ENCODE results near the gene TMEM132C. TPM values are rescaled to one million over a fixed set of nuclear protein-coding genes. Genes with fewer than 3 reads are reported as not detected.

Gene TMEM132C
- total and polyA plus RNA-seq, 2 experiments from 2014 or later, result 10.6 to 16.5 TPM

- peak overlapping the region; percentile 76 for H3K4me2 ChIP-seq
- no peak for DNase-seq (ENCODE audit: low spot score)
- no peaks in the 10 kb centered on the region for H3K36me3 ChIP-seq (replicated peaks; ENCODE audit: insufficient read depth, low read depth)
- H3K9me2 ChIP-seq (replicated peaks; ENCODE audit: insufficient read depth), result no peaks in the 10 kb centered on the region
- H3K4me3 ChIP-seq, result peak overlapping the region; percentile 51
- H3K4me1 ChIP-seq (ENCODE audit: insufficient read depth), result no peaks in the 10 kb centered on the region
- TF ChIP-seq EZH2phosphoT487 (IDR thresholded peaks at IDR 0.05; ENCODE audit: low read depth, severe bottlenecking, unreplicated experiment) (no peak), EZH2 (IDR thresholded peaks at IDR 0.05; ENCODE audit: borderline replicate concordance) (peak; percentile 56)
- peaks cover 25% of the 10 kb centered on the region for H3K79me2 ChIP-seq
- peaks cover 2% of the 10 kb centered on the region for H3K9me3 ChIP-seq (ENCODE audit: low read depth)
- 2% methylated on average over 28 of the region's 32 CpGs for WGBS (ENCODE audit: low lambda C conversion rate, missing lambda C conversion rate)
- H3K27ac ChIP-seq, result peak overlapping the region; percentile 47
- peaks cover 55% of the 10 kb centered on the region for H3K27me3 ChIP-seq
- H2AFZ ChIP-seq, result peak overlapping the region; percentile 35
- no peaks in the 10 kb centered on the region for H4K20me1 ChIP-seq (ENCODE audit: insufficient read depth, poor library complexity, severe bottlenecking)
These were observed 1.5 kb downstream of the TMEM132C start for GRCh38 chr12:128268379-128268995.

- H3K36me3 ChIP-seq (replicated peaks; ENCODE audit: insufficient read depth, low read depth), result no peaks in the 10 kb centered on the region
- 5% methylated on average over 10 of the region's 10 CpGs for WGBS (ENCODE audit: low lambda C conversion rate, missing lambda C conversion rate)
- peak; percentile 31 for DNase-seq (ENCODE audit: low spot score)
These were observed 2.2 kb downstream of the TMEM132C start for GRCh38 chr12:128269181-128269591.

GRCh38 chr12:128276471-128276870 is 9.5 kb downstream of the TMEM132C start:
- H3K4me3 ChIP-seq, result no peak overlapping the region
- 77% methylated on average over 4 of the region's 4 CpGs for WGBS (ENCODE audit: low lambda C conversion rate, missing lambda C conversion rate)
- H2AFZ ChIP-seq, result no peak overlapping the region
- no peaks in the 10 kb centered on the region for H3K9me2 ChIP-seq (replicated peaks; ENCODE audit: insufficient read depth)
- H3K4me2 ChIP-seq, result no peak overlapping the region
- H3K4me1 ChIP-seq (ENCODE audit: insufficient read depth), result no peaks in the 10 kb centered on the region
- H3K79me2 ChIP-seq, result peaks cover 49% of the 10 kb centered on the region
- no peaks in the 10 kb centered on the region for H3K36me3 ChIP-seq (replicated peaks; ENCODE audit: insufficient read depth, low read depth)
- H3K27ac ChIP-seq, result no peak overlapping the region
- H4K20me1 ChIP-seq (ENCODE audit: insufficient read depth, poor library complexity, severe bottlenecking), result no peaks in the 10 kb centered on the region
- TF ChIP-seq EZH2phosphoT487 (IDR thresholded peaks at IDR 0.05; ENCODE audit: low read depth, severe bottlenecking, unreplicated experiment) (no peak), CTCF (IDR thresholded peaks at IDR 0.05; ENCODE audit: poor library complexity) (no peak), EZH2 (IDR thresholded peaks at IDR 0.05; ENCODE audit: borderline replicate concordance) (no peak)
- DNase-seq (ENCODE audit: low spot score), result no peak
- peaks cover 5% of the 10 kb centered on the region for H3K9me3 ChIP-seq (ENCODE audit: low read depth)
- peaks cover 2% of the 10 kb centered on the region for H3K27me3 ChIP-seq

More at GRCh38 chr12:128269181-128269591, 2.2 kb downstream of the TMEM132C start:
- Histone ChIP-seq H4K20me1 (ENCODE audit: insufficient read depth, poor library complexity, severe bottlenecking) (no peaks in the 10 kb centered on the region), H3K4me2 (peak overlapping the region; percentile 76), H3K79me2 (peaks cover 32% of the 10 kb centered on the region), H3K4me1 (ENCODE audit: insufficient read depth) (no peaks in the 10 kb centered on the region), H3K4me3 (no peak overlapping the region), H2AFZ (no peak overlapping the region), H3K9me3 (ENCODE audit: low read depth) (peaks cover 5% of the 10 kb centered on the region), H3K27ac (peak overlapping the region; percentile 21), H3K27me3 (peaks cover 53% of the 10 kb centered on the region), H3K9me2 (replicated peaks; ENCODE audit: insufficient read depth) (no peaks in the 10 kb centered on the region)
- TF ChIP-seq EZH2 (IDR thresholded peaks at IDR 0.05; ENCODE audit: borderline replicate concordance) (no peak), EZH2phosphoT487 (IDR thresholded peaks at IDR 0.05; ENCODE audit: low read depth, severe bottlenecking, unreplicated experiment) (no peak), CTCF (IDR thresholded peaks at IDR 0.05; ENCODE audit: poor library complexity) (no peak)

- Histone ChIP-seq H2AFZ (no peak overlapping the region), H3K36me3 (replicated peaks; ENCODE audit: insufficient read depth, low read depth) (peaks cover 3% of the 10 kb centered on the region), H3K27me3 (no peaks in the 10 kb centered on the region), H3K9me2 (replicated peaks; ENCODE audit: insufficient read depth) (no peaks in the 10 kb centered on the region), H3K4me2 (peak overlapping the region; percentile 25), H3K9me3 (ENCODE audit: low read depth) (no peaks in the 10 kb centered on the region), H4K20me1 (ENCODE audit: insufficient read depth, poor library complexity, severe bottlenecking) (no peaks in the 10 kb centered on the region), H3K27ac (peak overlapping the region; percentile 32), H3K4me3 (no peak overlapping the region), H3K79me2 (peaks cover 17% of the 10 kb centered on the region), H3K4me1 (ENCODE audit: insufficient read depth) (peaks cover 10% of the 10 kb centered on the region)
- TF ChIP-seq EZH2 (IDR thresholded peaks at IDR 0.05; ENCODE audit: borderline replicate concordance), result no peak
- no peak for TF ChIP-seq EZH2phosphoT487 (IDR thresholded peaks at IDR 0.05; ENCODE audit: low read depth, severe bottlenecking, unreplicated experiment)
- no peak for TF ChIP-seq CTCF (IDR thresholded peaks at IDR 0.05; ENCODE audit: poor library complexity)
- WGBS (ENCODE audit: low lambda C conversion rate, missing lambda C conversion rate), result 65% methylated on average over 1 of the region's 1 CpG
- no peak for DNase-seq (ENCODE audit: low spot score)
These were observed 20.0 kb downstream of the TMEM132C start for GRCh38 chr12:128286970-128287369.
